Nasal cavity respiratory epithelium epithelial cell of viscerocranial mucosa (primary cell): Measurements from ENCODE around the gene USH2A. TPM values are rescaled to one million over a fixed set of nuclear protein-coding genes. Genes with fewer than 3 reads are reported as not detected.

ENCODE experiments used
- total RNA-seq: library from RNA; depleted of rRNA; stranded (reverse); fragments of >200 nt; gene quantifications from 2 replicates; pipeline ENCODE4 v1.2.3, GENCODE V29; 2014

Gene USH2A
- total RNA-seq = not detected in 2 replicates

GRCh38 chr1:216422821-216423520 lies at the start of gene USH2A:
TSS of gene USH2A (minus strand) at chr1:216423448. CDS start at chr1:216422336, 1,112 bp downstream.

